ENCODE data around the gene KCNG4.

DNA sequence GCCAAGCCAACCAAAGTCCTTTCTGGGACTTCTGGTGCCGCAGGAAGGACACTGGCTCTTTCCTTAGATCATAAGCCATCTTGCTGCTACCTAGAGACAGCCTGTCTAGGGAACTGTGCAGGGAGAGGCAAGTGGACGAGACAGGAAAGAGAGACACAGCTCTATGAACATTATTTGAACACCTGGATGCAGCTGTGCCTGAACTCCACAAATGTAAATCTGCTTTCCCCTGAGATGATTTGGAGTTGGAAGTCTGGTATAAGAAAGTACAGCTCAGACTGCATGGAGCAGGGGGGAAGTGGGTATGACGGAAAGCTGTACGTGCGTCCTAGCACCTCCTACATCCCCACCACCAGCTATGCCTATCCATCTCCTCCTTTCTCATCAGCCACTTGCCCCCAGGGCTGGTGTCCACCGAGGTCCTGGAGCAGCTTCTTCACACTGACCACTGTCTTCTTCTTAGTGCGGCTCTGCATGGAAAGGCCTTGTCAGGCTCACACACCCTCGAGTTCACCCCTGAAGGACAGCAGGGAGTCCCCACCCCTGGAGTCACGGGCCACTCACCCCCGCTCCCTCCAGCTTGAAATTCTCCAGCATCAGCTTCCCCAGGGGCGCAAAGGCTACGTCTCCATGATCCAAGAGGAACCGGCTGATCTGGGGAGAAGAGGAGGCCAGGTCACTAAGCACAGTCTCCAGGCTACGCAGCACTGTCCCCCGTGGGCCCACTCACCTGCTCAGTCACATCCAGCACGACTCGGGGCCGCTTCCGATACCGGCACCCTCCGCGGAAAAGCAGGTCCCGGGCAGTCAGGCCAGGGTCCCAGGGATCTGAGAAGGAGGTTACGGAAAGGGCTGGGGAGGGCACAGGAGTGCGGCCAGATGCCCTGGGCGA lies 56.9 kb downstream of the KCNG4 start:
- TF ChIP-seq, protein P1, sequence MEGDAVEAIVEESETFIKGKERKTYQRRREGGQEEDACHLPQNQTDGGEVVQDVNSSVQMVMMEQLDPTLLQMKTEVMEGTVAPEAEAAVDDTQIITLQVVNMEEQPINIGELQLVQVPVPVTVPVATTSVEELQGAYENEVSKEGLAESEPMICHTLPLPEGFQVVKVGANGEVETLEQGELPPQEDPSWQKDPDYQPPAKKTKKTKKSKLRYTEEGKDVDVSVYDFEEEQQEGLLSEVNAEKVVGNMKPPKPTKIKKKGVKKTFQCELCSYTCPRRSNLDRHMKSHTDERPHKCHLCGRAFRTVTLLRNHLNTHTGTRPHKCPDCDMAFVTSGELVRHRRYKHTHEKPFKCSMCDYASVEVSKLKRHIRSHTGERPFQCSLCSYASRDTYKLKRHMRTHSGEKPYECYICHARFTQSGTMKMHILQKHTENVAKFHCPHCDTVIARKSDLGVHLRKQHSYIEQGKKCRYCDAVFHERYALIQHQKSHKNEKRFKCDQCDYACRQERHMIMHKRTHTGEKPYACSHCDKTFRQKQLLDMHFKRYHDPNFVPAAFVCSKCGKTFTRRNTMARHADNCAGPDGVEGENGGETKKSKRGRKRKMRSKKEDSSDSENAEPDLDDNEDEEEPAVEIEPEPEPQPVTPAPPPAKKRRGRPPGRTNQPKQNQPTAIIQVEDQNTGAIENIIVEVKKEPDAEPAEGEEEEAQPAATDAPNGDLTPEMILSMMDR (IDR thresholded peaks at IDR 0.05) = no peak
- TF ChIP-seq POLR2A (IDR thresholded peaks at IDR 0.05) (no peak), POLR2AphosphoS5 (IDR thresholded peaks at IDR 0.05) (no peak)
